Ecto neural progenitor cell (in vitro differentiated cells): ENCODE results near the gene RPUSD1.
A peak's percentile ranks its signal among the peaks of the same experiment; 100 is the strongest.

Experiments
- DNase-seq: peaks from one replicate; pipeline ENCODE4 v3.0.0-alpha.2; 2018; ENCODE audit warnings: low spot score

Gene RPUSD1

GRCh38 chr16:818592-818991, 30.4 kb upstream of the RPUSD1 start:
- DNase-seq, result no peak

DNA sequence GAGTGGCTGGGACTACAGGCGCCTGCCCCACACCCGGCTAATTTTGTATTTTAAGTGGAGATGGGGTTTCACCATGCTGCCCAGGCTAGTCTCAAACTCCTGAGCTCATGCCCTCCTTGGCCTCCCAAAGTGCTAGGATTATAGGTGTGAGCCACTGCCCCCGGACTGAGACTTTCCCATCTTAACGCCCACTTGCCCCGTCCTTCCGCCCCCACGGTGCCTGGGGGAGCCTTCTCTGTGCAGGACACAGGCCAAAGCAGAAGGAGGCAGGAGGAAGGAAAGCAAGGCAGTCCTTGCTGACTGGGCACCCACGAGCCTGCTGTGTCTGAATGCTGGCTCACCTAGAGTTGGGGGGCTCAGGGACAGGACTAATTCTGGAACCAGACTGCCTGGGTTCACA, 30.0 kb upstream of the RPUSD1 start:
- no peak for DNase-seq

DNA sequence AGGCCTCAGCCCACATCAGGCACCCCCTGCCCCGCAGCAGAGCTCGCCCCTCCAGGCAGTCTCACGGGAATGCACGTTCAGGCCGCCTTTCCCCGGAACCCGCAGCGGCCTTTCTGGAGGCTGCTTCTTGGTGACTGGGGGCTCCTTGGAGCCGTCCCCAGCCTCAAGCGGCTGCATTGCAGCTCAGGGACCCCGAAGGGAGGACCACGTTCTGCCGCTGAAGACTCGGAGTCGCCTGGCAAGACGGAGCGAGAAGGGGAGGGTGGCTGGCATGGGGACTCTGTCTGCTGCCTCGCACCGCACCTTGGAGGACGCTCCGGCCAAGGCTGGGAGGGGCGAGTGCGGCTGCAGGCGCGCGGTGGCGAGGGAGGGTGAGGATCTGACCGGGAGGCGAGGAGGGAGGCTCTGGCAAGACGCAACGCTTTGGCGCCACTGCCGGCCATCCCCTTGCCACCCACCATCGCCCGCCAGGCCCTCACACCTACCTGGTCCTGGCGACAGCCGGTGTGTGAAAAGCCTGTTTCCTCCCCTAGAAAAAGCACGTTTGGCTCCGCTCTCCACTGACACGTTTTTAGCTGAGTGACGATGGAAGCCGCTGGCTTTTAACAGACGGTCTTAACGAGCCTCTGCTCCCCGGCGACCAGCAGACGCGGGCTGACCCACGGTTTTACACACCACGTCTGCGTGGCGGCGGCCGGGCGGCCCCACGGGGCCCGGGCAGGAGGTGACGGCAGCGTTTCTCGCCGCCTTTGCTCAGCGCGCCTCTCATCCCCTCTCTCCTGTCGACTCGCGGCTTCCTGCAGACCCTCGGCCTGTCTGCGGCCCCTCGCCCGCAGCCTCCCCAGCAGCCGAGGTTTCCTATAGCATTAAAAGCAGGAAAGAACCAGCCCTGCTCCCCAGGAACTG, 29.1 kb upstream of the RPUSD1 start:
- no peak for DNase-seq

DNA sequence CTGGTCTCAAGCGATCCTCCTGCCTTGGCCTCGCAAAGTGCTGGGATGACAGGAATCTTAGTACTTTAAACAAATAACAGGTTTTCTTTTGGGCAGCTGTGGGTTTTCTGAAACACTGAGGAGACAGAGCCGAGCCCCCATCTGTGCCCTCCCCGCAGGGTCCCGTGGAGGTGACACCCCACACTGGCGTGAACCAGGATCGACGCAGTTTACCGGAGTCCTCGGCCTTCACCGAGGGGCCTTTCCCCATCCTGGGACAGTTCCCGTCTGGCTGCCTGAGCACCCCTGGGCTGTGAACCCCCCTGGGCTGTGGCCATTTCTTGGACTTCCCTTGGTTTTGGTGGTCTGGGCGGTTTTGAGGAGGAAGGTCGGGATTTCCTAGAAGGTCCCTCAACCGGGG, 27.7 kb upstream of the RPUSD1 start:
- DNase-seq, result no peak

DNA sequence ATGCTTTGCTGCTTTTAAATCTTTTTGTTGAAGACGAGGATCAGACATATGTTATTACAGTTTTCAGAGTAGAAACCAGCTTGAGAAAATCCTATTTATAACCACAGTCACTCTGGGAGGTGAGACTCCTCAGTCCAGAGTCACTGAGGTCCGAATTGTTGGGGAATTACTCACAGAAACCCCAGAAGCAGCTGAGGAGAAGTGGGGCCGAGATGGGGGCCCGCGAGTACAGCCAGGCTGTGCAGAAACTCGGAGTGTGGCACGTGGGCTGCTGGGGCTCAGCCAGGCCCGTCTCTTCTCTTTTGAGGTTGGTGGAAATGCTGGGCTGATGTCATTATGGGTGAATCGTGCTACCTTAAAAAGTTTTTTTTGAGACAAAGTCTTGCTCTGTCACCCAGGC, 26.8 kb upstream of the RPUSD1 start:
- no peak for DNase-seq

DNA sequence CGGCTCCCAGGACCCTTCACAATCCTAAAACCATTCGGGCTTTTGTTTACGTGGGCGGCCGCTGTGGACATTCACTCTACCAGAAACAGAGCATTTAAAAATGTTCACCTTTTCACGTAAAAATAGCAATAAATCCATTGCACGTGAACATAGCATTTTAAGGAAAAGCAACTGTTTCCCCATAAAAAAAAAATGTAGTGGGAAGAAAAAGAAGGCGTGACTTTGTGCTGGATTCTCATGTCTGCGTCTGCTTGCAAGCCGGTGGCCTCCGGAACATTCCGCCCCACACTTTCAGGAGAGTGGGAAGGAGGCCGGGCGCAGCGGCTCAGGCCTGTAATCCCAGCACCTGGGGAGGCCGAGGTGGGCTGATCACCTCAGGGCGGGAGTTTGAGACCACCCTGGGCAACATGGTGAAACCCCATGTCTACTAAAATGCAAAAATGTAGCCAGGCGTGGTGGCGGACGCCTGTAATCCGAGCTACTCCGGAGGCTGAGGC, 25.8 kb upstream of the RPUSD1 start:
- no peak for DNase-seq

DNA sequence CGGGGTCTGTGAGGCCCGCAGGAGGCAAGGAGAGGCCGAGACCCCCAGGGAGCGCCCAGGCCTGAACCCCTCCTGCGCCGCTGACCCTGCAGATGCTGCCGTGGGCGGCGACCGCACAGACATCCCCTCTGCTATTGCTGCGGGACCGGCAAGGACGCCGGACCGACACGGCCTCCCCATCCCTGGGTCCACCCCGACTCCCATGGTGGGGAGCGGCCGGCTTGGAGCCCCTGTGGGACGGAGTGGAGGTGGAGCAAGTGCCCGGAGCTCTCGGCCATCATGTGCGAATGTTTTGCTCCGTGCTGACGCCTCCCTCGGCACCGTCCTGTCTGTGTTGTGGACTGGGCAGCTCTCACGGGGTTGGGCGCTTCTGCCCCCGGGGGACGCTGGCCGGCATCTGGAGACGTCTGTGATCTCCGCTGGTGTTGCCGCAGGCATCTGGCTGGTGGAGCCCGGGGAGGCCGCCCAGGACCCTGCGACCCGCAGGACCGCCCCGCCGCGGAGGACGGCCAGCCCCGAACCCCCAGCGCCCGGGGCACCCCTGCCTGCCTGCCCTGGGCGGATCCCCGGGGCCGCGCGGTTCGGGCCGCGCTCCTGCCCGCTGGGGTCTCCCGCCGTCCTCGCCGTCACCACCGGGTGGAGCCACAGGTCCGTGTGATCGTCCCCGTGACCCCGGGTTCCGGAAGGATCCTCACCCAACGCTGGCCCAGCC, 25.2 kb upstream of the RPUSD1 start:
- peak; percentile 85 for DNase-seq

DNA sequence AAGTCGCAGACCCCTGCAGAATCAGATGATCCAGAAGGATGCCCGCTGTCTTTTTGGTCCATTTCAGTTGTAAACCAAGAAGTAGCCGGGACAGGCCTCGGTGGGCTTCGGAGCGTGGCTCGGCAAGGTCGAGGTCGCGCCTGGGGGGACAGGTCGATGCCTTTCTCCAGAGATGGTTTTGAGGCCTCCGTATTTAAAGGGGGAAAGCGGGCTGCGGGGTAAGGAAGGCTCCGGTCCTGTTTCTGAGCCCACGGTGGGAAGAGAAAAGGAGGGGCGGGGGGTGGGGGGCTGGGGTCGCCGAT, 19.9 kb upstream of the RPUSD1 start:
- DNase-seq, result no peak

- DNase-seq, result peak; percentile 96
Measured at GRCh38 chr16:807347-808084, 19.3 kb upstream of the RPUSD1 start.

DNA sequence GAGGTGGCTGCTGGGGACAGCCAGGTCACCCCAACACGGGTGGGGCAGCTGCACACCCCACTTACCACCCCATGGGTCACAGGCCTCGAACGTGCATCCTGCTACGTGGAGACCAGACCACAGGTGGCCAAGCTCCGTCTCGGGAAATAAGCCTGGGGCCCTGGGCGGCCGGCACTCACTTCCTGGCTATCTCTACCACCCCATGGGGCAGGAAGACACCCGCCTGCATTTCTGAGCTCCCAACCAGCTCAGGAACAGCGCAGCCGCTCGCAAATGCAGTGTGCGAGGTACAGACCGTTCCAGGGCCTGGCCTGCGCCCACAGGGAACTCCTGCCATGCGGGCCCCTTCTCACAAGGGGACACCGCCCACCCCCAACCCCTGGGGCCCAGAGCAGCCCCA, 17.3 kb upstream of the RPUSD1 start:
- no peak for DNase-seq

DNA sequence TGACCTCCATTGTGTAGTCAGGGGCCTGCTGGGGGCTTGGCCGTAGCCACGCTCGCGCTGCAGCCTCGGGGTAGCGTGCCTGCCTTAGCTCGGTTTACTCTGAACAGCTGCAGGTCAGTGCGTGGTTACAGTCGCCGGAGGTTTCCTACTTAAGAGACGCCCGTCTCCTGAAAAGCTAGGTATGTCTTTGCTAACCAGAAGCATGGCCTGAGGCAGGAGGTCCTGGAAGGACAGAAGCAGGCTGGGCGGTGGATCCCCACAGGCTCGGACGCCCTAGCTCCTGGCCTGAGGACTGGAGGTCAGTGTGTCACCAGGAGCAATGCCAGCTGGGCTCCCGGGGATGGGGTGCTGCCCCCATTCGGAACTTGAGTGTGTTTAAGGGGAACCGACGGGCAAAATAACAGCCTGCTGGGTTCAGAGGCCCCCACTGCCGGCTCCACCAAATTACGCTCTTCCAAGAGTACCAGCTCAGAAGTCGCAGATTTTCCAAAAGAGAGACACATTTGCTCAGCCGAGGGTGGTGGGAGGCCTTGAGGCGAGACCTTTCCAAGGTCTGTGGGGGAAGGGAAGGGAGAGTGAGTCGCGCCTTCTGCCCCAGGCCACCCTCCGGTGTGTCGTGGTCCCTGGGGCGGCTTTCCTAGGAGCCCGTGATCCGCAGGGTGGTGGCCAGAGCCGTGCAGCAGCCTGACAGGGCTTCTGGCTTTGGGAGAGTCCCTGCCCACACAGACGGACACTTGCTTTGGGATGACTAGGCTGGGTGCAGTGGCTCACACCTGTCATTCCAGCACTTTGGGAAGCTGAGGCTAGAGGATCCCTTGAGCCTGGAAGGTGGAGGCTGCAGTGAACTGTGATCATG, 16.2 kb upstream of the RPUSD1 start:
- DNase-seq, result no peak

GRCh38 chr16:803754-804080, 15.5 kb upstream of the RPUSD1 start:
- DNase-seq, result no peak

DNA sequence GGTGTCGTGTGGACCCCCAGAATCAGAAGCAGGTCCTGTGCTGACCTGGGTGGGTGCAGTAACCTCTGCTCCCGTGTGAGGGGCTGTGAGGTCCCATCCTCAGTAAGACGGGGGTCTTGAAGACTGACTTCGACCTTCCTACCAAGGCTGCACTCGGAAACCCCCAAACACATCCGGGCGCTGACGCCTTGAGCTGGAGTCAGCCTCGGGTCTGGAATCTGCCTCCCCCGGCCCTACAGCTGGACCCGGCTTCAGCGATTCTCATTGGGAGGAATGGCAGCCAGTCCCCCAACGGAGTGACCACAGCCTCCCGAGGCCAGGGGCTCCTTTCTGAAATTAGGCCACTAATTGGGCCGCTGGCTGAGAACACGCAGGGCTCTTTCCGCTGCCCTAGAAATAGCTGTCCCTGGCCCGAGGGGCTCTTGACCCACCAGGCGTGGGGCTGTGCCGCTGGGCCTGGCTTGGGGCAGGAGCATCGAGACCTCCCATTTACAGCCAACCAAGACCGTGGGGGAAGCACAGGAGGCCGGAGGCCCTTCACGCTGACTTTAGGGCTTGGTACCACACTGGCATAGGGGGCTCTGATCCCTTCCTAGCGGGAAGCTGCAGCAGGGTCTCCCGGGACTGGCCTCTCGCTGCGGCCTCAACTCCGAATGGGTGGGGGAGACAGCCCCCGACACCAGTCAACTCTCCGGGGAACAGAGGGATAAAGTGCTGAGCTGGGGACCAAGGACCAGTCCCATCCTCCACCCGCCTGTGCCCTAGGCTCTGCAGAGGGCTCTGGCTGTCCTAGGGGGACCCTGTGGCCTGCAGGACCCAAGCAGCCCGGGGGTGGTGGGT, 15.0 kb upstream of the RPUSD1 start:
- DNase-seq, result no peak

GRCh38 chr16:802461-802860, 14.3 kb upstream of the RPUSD1 start:
- no peak for DNase-seq

DNA sequence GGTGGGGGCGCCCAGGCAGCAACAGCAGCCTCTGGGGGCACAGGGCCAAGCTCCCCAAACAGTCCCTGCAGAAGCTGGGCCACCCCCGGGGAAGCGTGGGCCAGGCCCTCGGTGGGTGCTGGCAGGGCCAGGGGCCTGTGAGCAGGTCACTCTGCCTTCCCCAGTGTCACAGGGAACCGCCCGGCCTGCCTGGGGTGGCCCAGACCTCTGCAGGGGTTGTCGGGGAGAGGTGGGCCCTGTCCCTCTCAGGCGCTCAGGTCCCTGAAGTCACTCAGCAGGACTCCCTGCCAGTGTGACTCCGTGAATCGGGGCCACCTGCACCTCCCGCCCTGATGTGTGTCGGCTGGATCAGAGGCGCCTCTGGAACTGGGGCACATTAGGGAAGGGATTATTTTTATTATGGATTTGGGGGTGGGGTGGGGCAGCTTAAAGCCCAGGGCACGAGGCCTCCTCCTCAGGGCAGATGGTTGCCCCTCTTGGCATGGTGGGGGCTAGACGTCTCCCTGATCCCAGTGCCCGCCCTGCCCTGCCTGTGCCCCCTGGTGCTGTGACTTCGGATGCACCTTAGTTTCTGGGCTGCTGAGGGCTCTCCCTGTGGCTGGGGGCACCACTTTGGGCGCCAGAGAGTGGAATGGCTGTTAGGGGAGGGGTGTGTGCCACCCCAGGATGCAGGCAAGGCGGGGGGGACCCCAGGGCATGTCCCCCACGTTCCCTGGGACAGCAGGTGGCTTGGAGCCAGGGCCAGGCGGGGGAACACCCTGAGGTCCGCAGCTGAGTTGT, 13.6 kb upstream of the RPUSD1 start:
- no peak for DNase-seq

DNA sequence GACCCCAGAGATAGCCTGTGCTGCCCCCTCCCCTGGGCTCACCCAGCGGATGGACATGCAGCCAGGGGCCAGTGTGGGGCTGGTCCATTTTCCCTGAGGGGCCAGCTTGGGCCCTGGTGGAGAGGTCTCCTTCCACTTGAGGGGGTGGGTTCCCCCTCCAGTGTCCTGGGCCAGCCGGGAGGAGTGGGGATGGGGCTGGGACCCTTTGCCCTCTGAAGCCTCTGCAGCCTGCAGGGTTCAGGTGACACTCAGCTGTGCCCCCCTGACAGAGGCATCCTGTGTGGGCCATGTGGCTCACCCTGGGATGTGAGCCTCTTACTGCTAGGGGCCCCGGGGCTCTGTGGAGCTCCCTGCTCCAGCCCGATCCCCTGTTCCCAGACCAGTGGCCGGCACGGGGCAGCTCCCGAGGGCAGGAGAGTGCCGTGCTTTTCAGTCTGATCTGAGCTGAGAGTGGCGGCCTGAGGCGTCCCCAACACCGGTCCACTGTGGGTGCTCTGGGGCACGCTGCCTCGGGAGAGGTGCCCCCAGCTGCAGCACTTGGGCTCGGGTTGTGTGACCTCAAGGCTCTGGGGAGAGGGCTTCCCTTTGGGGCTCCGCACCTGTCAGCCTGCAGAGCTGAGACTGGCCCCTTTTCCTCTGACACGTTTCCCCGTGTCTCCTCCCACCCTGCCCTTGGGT, 12.8 kb upstream of the RPUSD1 start:
- DNase-seq, result no peak

DNA sequence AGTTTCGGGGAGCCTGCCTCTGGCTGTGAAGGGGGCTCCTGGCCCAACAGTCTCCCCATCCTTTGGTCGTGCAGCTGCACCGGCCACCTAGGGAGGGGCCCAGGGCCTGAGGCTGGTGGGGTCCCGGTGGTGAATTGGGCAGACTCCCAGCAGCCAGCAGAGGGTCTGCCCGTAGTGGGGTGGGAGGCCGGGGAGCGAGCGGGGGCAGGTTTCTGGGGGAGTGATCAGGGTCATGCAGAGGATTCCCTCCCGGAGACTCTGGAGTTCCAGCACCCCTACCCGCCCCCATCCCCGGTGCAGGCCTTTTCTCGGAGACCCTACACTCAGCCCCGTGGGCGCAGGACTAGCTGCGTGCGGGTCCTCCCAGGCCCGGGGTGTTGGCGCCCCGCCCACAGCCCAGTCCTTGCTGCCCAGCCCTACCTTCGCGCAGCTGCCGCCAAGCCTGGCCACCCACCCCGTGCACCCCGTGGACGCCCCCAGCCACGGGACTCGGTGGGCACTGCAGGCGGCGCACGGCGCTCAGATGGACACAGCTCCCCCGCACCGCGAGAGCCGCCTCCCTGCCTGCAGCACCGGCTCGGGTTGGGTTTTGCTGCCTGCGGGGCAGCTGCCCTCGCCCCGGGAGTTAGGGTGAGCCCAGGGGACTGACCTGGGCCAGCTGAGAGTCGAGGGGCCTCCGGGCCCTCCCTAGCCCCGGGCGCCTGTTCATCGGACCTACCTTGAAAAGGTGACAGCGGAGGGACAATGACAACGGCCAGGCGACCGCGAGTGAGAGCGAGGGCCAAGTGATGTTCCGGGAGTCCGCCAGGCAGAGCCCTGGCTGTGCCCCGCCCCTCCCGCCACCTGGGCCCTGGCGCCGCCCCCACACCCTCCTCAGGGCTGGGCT, 12.0 kb upstream of the RPUSD1 start, which contains the start of gene GNG13:
GNG13 (minus strand) TSS at position 787 of the 886 bp plus-strand sequence. CDS start 1,657 bp downstream, outside the sequence.
- peak; percentile 79 for DNase-seq
